WTC11 (cell line): ENCODE measurements around the gene CDK11B.

Experiments
- ESRRA ChIP-seq: sonication (generic); formaldehyde crosslinking; IDR thresholded peaks from 2 replicates; pipeline ENCODE4 v1.8.1; 2022; ENCODE audit warnings: mild to moderate bottlenecking, missing genetic modification reagents, borderline replicate concordance
- FOXP1 ChIP-seq: sonication (generic); formaldehyde crosslinking; IDR thresholded peaks from 2 replicates; pipeline ENCODE4 v1.8.0; 2022; ENCODE audit warnings: missing genetic modification reagents, mild to moderate bottlenecking, moderate library complexity, borderline replicate concordance
- GABPB1 ChIP-seq: sonication (generic); formaldehyde crosslinking; IDR thresholded peaks from 2 replicates; pipeline ENCODE4 v1.8.1; 2023; ENCODE audit warnings: mild to moderate bottlenecking, missing genetic modification reagents
- KAT7 ChIP-seq: sonication (generic); formaldehyde crosslinking; IDR thresholded peaks from 2 replicates; pipeline ENCODE4 v1.8.1; 2023; ENCODE audit warnings: missing genetic modification reagents, mild to moderate bottlenecking, borderline replicate concordance
- NFYB ChIP-seq: sonication (generic); formaldehyde crosslinking; conservative IDR thresholded peaks from 2 replicates; pipeline ENCODE4 v1.8.0; 2022; ENCODE audit warnings: low read depth, missing genetic modification reagents
- NR3C1 ChIP-seq: sonication (generic); formaldehyde crosslinking; conservative IDR thresholded peaks from 2 replicates; pipeline ENCODE4 v1.8.1; 2023; ENCODE audit warnings: low read depth, mild to moderate bottlenecking, missing genetic modification reagents
- RELA ChIP-seq: sonication (generic); formaldehyde crosslinking; IDR thresholded peaks from 2 replicates; pipeline ENCODE4 v1.8.1; 2022; ENCODE audit warnings: missing genetic modification reagents, mild to moderate bottlenecking, borderline replicate concordance
- SMAD3 ChIP-seq: sonication (generic); formaldehyde crosslinking; IDR thresholded peaks from 2 replicates; pipeline ENCODE4 v1.8.0; 2022; ENCODE audit warnings: missing genetic modification reagents, mild to moderate bottlenecking, borderline replicate concordance
- ZNF671 ChIP-seq: fragments of 250-450 bp; sonication (Bioruptor Pico); IDR thresholded peaks from 2 replicates; pipeline ENCODE4 v1.8.0; 2021; ENCODE audit warnings: mild to moderate bottlenecking
- TF ChIP-seq, protein P1 (sequence below): fragments of 200-600 bp; IDR thresholded peaks from 2 replicates; pipeline ENCODE4 v1.8.0; 2022; ENCODE audit warnings: antibody characterized with exemption
- TF ChIP-seq, protein P2 (sequence below): sonication (generic); formaldehyde crosslinking; IDR thresholded peaks from 2 replicates; pipeline ENCODE4 v1.8.0; 2022; ENCODE audit warnings: mild to moderate bottlenecking, missing genetic modification reagents
- TF ChIP-seq, protein P3 (sequence below): sonication (generic); formaldehyde crosslinking; IDR thresholded peaks from 2 replicates; pipeline ENCODE4 v1.8.0; 2023; ENCODE audit warnings: missing genetic modification reagents

DNA sequence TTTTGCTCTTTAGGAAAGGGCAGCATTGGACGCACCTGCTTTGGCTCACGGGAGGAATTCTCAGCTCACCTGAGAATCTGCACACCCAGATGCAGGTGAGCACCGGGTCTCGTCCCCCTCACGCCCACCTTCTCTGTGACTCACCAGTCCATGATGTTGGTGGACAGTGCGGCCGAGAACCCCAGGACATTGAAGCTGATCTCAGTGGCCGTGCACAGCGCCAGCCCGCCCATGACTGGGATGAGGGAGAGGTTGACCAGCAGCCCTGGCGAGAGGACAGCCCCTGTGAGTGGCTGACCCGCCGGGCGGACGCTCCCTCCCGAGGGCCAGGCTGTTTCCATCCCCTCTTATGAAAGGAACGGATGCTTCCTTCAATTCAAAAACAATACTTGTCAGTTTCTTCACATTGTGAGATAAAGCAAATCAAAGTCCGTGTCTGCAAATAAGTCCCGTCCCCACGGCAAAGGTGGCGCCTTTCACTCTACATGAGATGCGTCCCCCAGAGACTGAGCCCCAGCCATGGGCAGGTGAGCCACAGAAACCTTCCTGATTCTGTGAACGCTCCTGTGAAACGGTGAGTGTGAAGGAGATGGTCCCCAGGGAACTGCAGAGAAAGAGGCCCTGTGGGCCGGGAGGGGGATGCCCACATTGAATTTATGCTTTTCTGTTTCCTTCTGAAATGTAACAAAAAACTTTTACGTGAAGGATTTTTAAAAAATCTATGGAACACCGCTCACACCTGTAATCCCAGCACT lies 12.7 kb upstream of the CDK11B start:
- TF ChIP-seq, protein P1, sequence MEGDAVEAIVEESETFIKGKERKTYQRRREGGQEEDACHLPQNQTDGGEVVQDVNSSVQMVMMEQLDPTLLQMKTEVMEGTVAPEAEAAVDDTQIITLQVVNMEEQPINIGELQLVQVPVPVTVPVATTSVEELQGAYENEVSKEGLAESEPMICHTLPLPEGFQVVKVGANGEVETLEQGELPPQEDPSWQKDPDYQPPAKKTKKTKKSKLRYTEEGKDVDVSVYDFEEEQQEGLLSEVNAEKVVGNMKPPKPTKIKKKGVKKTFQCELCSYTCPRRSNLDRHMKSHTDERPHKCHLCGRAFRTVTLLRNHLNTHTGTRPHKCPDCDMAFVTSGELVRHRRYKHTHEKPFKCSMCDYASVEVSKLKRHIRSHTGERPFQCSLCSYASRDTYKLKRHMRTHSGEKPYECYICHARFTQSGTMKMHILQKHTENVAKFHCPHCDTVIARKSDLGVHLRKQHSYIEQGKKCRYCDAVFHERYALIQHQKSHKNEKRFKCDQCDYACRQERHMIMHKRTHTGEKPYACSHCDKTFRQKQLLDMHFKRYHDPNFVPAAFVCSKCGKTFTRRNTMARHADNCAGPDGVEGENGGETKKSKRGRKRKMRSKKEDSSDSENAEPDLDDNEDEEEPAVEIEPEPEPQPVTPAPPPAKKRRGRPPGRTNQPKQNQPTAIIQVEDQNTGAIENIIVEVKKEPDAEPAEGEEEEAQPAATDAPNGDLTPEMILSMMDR, result no peak
- TF ChIP-seq, protein P2, sequence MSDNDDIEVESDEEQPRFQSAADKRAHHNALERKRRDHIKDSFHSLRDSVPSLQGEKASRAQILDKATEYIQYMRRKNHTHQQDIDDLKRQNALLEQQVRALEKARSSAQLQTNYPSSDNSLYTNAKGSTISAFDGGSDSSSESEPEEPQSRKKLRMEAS, result no peak
- TF ChIP-seq KAT7 (CRISPR knock-in tag) (no peak), FOXP1 (no peak), SMAD3 (CRISPR knock-in tag) (no peak), GABPB1 (CRISPR knock-in tag) (no peak), ZNF671 (CRISPR knock-in tag) (no peak), ESRRA (CRISPR knock-in tag) (no peak), NR3C1 (CRISPR knock-in tag) (no peak), RELA (CRISPR knock-in tag) (no peak), NFYB (CRISPR knock-in tag) (no peak)
- TF ChIP-seq, protein P3, sequence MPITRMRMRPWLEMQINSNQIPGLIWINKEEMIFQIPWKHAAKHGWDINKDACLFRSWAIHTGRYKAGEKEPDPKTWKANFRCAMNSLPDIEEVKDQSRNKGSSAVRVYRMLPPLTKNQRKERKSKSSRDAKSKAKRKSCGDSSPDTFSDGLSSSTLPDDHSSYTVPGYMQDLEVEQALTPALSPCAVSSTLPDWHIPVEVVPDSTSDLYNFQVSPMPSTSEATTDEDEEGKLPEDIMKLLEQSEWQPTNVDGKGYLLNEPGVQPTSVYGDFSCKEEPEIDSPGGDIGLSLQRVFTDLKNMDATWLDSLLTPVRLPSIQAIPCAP, result no peak
